SU-DHL-6 (cell line): Measurements from ENCODE around the gene HOXB1.

ENCODE experiments used
- H2AFZ ChIP-seq: fragments of 200-600 bp; sonication (generic); 2 replicates; pipeline ENCODE4 v1.6.1; 2014; ENCODE audit warnings: low read depth, mild to moderate bottlenecking, moderate library complexity, mixed read lengths, antibody characterized with exemption, low read length; ENCODE audit not compliant: severe bottlenecking
- H3F3A ChIP-seq: fragments of 200-600 bp; shearing (Covaris generic); 2 replicates; pipeline ENCODE4 v1.6.0; 2016; ENCODE audit warnings: antibody characterized with exemption, mild to moderate bottlenecking; ENCODE audit not compliant: insufficient read depth
- H3K27ac ChIP-seq: fragments of 200-600 bp; sonication (generic); 2 replicates; pipeline ENCODE4 v1.5.1; 2016; ENCODE audit warnings: low read depth, mild to moderate bottlenecking, low read length, moderate library complexity, mixed read lengths
- H3K27me3 ChIP-seq: fragments of 200-600 bp; sonication (generic), shearing (Covaris generic); 2 replicates; pipeline ENCODE4 v1.6.0; 2014; ENCODE audit warnings: mild to moderate bottlenecking, low read length
- H3K36me3 ChIP-seq: fragments of 200-600 bp; sonication (generic); 2 replicates; pipeline ENCODE4 v1.6.1; 2014; ENCODE audit warnings: mild to moderate bottlenecking, low read length, mixed read lengths
- H3K4me2 ChIP-seq: fragments of 300-600, 200-600 bp; shearing (Covaris generic), sonication (generic); 2 replicates; pipeline ENCODE4 v1.6.0; 2014; ENCODE audit warnings: low read length, low read depth, mild to moderate bottlenecking; ENCODE audit not compliant: poor library complexity, severe bottlenecking
- H3K4me3 ChIP-seq: fragments of 200-600 bp; sonication (generic); 2 replicates; pipeline ENCODE4 v1.5.1; 2014; ENCODE audit warnings: antibody characterized with exemption, low read length, mild to moderate bottlenecking, mixed read lengths; ENCODE audit not compliant: insufficient read depth, poor library complexity, severe bottlenecking
- H3K79me2 ChIP-seq: fragments of 200-600 bp; sonication (generic); 2 replicates; pipeline ENCODE4 v1.6.1; 2014; ENCODE audit warnings: mild to moderate bottlenecking, low read length, moderate library complexity; ENCODE audit not compliant: insufficient read depth
- H3K9ac ChIP-seq: fragments of 200-600 bp; sonication (generic); 2 replicates; pipeline ENCODE4 v1.7.0; 2014; ENCODE audit warnings: mild to moderate bottlenecking, low read length
- H3K9me2 ChIP-seq: fragments of 200-600 bp; sonication (generic); replicated peaks from 2 replicates; pipeline ENCODE4 v1.6.1; 2014; ENCODE audit warnings: low read length; ENCODE audit not compliant: insufficient read depth
- H3K9me3 ChIP-seq: fragments of 200-600 bp; sonication (generic); 2 replicates; pipeline ENCODE4 v1.6.1; 2014; ENCODE audit warnings: low read length, mixed read lengths; ENCODE audit not compliant: insufficient read depth
- H4K20me1 ChIP-seq: fragments of 200-600 bp; sonication (generic); 2 replicates; pipeline ENCODE4 v1.6.1; 2014; ENCODE audit warnings: low read depth, mild to moderate bottlenecking, antibody characterized with exemption, low read length, moderate library complexity, mixed read lengths
- EZH2phosphoT487 ChIP-seq: fragments of 200-600 bp; sonication (generic), shearing (Covaris generic); conservative IDR thresholded peaks from 2 replicates; pipeline ENCODE4 v1.6.1; 2018; ENCODE audit warnings: mild to moderate bottlenecking, antibody characterized with exemption, low read length, moderate library complexity, mixed read lengths
- TF ChIP-seq, protein P1 (sequence below): fragments of 200-600 bp; sonication (generic); IDR thresholded peaks from one replicate; pipeline ENCODE4 v1.5.1; 2017; ENCODE audit warnings: antibody characterized with exemption, mild to moderate bottlenecking, low read length, moderate library complexity; ENCODE audit not compliant: insufficient read depth, poor library complexity, severe bottlenecking

HOXB1 gene

DNA sequence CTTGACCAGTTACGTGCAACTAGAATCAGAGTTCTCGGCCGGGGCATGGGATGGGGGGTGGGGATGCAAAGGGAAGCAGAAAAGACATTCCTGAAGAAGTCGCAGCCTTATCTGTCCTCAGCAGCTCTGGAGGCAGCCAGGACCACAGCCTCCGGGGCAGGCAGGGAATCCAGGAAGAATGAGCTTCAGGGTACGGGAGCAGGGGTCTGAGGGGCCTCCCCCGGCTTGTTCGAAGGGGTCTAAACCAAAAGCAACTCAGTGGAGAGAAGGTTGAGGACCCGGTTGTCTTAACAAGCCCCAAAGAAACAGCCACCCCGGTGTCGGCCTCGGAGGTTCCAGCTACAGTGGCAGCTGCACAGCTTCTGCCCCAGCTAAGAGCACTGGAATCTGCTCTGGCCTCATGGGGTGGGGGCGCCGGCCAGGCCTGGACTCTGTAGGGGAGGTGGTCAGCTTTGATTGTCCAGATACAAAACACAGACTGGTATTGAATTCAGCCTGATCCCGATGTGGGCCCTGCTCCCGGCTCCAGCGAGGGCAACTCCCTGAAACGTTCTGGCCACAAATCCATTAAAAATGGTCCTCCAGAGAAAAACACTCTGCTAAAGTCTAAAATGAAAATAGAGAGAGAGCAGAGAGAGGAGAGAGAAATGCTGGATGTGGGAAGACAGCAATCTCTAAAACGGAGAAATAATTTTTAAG is 39.7 kb upstream of the HOXB1 start:
- no peaks in the 10 kb centered on the region for H3K27me3 ChIP-seq
- no peaks in the 10 kb centered on the region for H4K20me1 ChIP-seq
- H3F3A ChIP-seq, result no peaks in the 10 kb centered on the region
- H3K27ac ChIP-seq, result no peak overlapping the region
- no peak overlapping the region for H2AFZ ChIP-seq
- no peak overlapping the region for H3K4me3 ChIP-seq
- no peak overlapping the region for H3K9ac ChIP-seq
- H3K36me3 ChIP-seq, result no peaks in the 10 kb centered on the region
- no peaks in the 10 kb centered on the region for H3K79me2 ChIP-seq
- no peak for TF ChIP-seq EZH2phosphoT487
- TF ChIP-seq, protein P1, sequence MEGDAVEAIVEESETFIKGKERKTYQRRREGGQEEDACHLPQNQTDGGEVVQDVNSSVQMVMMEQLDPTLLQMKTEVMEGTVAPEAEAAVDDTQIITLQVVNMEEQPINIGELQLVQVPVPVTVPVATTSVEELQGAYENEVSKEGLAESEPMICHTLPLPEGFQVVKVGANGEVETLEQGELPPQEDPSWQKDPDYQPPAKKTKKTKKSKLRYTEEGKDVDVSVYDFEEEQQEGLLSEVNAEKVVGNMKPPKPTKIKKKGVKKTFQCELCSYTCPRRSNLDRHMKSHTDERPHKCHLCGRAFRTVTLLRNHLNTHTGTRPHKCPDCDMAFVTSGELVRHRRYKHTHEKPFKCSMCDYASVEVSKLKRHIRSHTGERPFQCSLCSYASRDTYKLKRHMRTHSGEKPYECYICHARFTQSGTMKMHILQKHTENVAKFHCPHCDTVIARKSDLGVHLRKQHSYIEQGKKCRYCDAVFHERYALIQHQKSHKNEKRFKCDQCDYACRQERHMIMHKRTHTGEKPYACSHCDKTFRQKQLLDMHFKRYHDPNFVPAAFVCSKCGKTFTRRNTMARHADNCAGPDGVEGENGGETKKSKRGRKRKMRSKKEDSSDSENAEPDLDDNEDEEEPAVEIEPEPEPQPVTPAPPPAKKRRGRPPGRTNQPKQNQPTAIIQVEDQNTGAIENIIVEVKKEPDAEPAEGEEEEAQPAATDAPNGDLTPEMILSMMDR, result no peak
- no peaks in the 10 kb centered on the region for H3K9me2 ChIP-seq
- no peaks in the 10 kb centered on the region for H3K9me3 ChIP-seq
- no peak overlapping the region for H3K4me2 ChIP-seq

DNA sequence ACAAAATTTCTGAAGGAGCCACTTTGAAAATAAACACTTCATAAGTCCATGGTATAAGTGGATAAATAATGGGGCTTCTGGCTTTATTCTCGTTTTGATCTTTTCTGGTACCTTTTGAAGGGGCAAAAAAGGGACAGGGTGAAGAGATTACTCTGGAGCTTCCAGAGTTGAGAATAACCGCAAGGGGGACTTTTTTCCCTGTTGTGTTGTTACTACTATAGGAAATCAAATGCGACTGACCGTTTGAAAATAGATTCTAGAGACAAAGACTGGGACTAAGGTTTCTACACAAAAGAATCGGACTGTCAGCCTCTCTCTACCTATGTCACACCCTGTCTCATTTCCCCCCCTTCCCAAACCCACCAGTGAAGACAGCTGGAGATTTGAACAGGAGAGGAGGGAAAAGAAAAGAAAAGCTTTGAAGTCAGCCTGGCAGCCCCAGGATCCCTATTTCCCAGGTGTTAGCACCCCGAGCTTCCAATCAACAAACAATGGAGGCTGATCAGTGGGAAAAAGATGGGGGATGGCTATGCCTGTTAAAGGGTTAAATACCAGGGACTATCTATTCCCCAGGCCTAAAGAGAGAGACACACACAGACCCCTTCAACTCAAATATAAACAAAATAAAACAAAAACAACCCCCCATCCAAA is 39.0 kb upstream of the HOXB1 start:
- Histone ChIP-seq H3K27me3 (no peaks in the 10 kb centered on the region), H2AFZ (no peak overlapping the region), H3K9ac (no peak overlapping the region), H4K20me1 (no peaks in the 10 kb centered on the region), H3K4me3 (no peak overlapping the region), H3K4me2 (no peak overlapping the region), H3K9me3 (no peaks in the 10 kb centered on the region), H3K27ac (no peak overlapping the region), H3K79me2 (no peaks in the 10 kb centered on the region), H3F3A (no peaks in the 10 kb centered on the region), H3K9me2 (no peaks in the 10 kb centered on the region), H3K36me3 (no peaks in the 10 kb centered on the region)
- TF ChIP-seq, protein P1, result no peak
- no peak for TF ChIP-seq EZH2phosphoT487

DNA sequence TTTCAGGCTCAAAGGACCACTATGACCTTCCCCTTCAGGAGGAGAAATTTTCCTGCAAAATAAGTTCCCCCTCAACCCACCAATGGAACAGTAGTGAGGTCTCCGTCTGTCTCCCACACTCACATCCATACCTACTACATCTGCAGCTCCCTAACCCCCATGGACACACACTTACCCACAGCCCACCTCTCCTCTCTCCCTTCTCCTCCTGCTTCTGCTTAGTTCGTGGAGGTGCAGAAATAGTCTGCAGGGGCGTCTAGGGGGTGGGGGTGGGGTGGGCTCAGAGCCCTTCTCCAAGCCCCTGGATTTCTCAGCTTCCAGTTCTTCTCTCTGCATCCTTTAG is 38.4 kb upstream of the HOXB1 start:
- Histone ChIP-seq H2AFZ (no peak overlapping the region), H3K27me3 (no peaks in the 10 kb centered on the region), H3K4me2 (no peak overlapping the region), H3K9me3 (no peaks in the 10 kb centered on the region), H3K9ac (no peak overlapping the region), H3K36me3 (no peaks in the 10 kb centered on the region), H3F3A (no peaks in the 10 kb centered on the region), H4K20me1 (no peaks in the 10 kb centered on the region), H3K79me2 (no peaks in the 10 kb centered on the region), H3K27ac (no peak overlapping the region), H3K9me2 (no peaks in the 10 kb centered on the region), H3K4me3 (no peak overlapping the region)
- TF ChIP-seq, protein P1, result no peak
- no peak for TF ChIP-seq EZH2phosphoT487
